Neural progenitor cell (in vitro differentiated cells): Measurements from ENCODE around the gene CDC42EP5. TPM values are rescaled to one million over a fixed set of nuclear protein-coding genes. Genes with fewer than 3 reads are reported as not detected.
A peak's percentile ranks its signal among the peaks of the same experiment; 100 is the strongest.

Experiments used
- DNase-seq: peaks from one replicate; pipeline ENCODE4 v3.0.0-alpha.2; 2016; ENCODE audit warnings: low spot score
- H2AFZ ChIP-seq: fragments of 200-600 bp; sonication (generic); replicated peaks from 2 replicates; pipeline ENCODE4 v1.6.1; 2016; ENCODE audit warnings: antibody characterized with exemption
- H3F3A ChIP-seq: fragments of 200-600 bp; sonication (generic); 2 replicates; pipeline ENCODE4 v1.6.1; 2016; ENCODE audit warnings: antibody characterized with exemption, low read depth
- H3K27ac ChIP-seq: fragments of 200-600 bp; sonication (generic); 2 replicates; pipeline ENCODE4 v1.5.1; 2016; ENCODE audit warnings: mild to moderate bottlenecking
- H3K27me3 ChIP-seq: fragments of 200-600 bp; sonication (generic); 2 replicates; pipeline ENCODE4 v1.6.1; 2016; ENCODE audit warnings: mild to moderate bottlenecking, moderate library complexity
- H3K36me3 ChIP-seq: fragments of 200-600 bp; sonication (generic); 2 replicates; pipeline ENCODE4 v1.5.1; 2016
- H3K4me1 ChIP-seq: fragments of 200-600 bp; sonication (generic); 2 replicates; pipeline ENCODE4 v1.6.1; 2016; ENCODE audit warnings: mixed run types
- H3K4me2 ChIP-seq: fragments of 200-600 bp; sonication (generic); 2 replicates; pipeline ENCODE4 v1.6.1; 2016
- H3K4me3 ChIP-seq: fragments of 200-600 bp; sonication (generic); 2 replicates; pipeline ENCODE4 v1.5.1; 2016
- H3K79me2 ChIP-seq: fragments of 200-600 bp; sonication (generic); 2 replicates; pipeline ENCODE4 v1.6.1; 2016; ENCODE audit warnings: low read depth
- H3K9ac ChIP-seq: fragments of 200-600 bp; sonication (generic); 2 replicates; pipeline ENCODE4 v1.6.1; 2016
- H3K9me3 ChIP-seq: fragments of 200-600 bp; sonication (generic); 2 replicates; pipeline ENCODE4 v1.5.1; 2016; ENCODE audit warnings: low read depth
- H4K20me1 ChIP-seq: fragments of 200-600 bp; sonication (generic); 2 replicates; pipeline ENCODE4 v1.6.1; 2016; ENCODE audit warnings: low read depth
- H3K27ac Mint-ChIP-seq: 3 replicates; pipeline ENCODE4 v1.8.0; 2021; ENCODE audit warnings: mixed read lengths
- H3K27me3 Mint-ChIP-seq: 2 replicates; pipeline ENCODE4 v1.8.0; 2022; ENCODE audit warnings: low read depth, mild to moderate bottlenecking, inconsistent platforms, moderate library complexity, mixed read lengths; ENCODE audit not compliant: insufficient read depth
- H3K36me3 Mint-ChIP-seq: 3 replicates; pipeline ENCODE4 v1.8.0; 2021; ENCODE audit warnings: mixed read lengths
- H3K4me1 Mint-ChIP-seq: 3 replicates; pipeline ENCODE4 v1.8.0; 2021; ENCODE audit warnings: mixed read lengths
- H3K4me3 Mint-ChIP-seq: 3 replicates; pipeline ENCODE4 v1.8.0; 2021; ENCODE audit warnings: mild to moderate bottlenecking, moderate library complexity, mixed read lengths
- H3K9me3 Mint-ChIP-seq: 3 replicates; pipeline ENCODE4 v1.8.0; 2020; ENCODE audit warnings: mixed read lengths
- CTCF ChIP-seq: fragments of 200-600 bp; sonication (generic); IDR thresholded peaks from 2 replicates; pipeline ENCODE4 v1.5.1; 2017; ENCODE audit warnings: antibody characterized with exemption, mild to moderate bottlenecking
- EZH2 ChIP-seq: fragments of 200-600 bp; sonication (generic); IDR thresholded peaks from 2 replicates; pipeline ENCODE4 v1.6.1; 2017; ENCODE audit warnings: antibody characterized with exemption, mild to moderate bottlenecking, moderate library complexity
- EZH2phosphoT487 ChIP-seq: fragments of 200-600 bp; sonication (generic); IDR thresholded peaks from 2 replicates; pipeline ENCODE4 v1.6.1; 2017; ENCODE audit warnings: antibody characterized with exemption
- total RNA-seq: library from RNA; depleted of rRNA; stranded (reverse); fragments of >200 nt; gene quantifications from 2 replicates; pipeline ENCODE4 v1.2.3, GENCODE V29; 2015; ENCODE audit warnings: low replicate concordance

The CDC42EP5 gene
- total RNA-seq, 1 donor from 2014 or later: not detected

GRCh38 chr19:54418930-54419800 is 53.9 kb downstream of the CDC42EP5 start:
- H3K27me3 ChIP-seq: peaks cover 9% of the 10 kb centered on the region
- H3K79me2 ChIP-seq: peaks cover 46% of the 10 kb centered on the region
- no peaks in the 10 kb centered on the region for H3K36me3 ChIP-seq
- H3K4me1 ChIP-seq: peaks cover 44% of the 10 kb centered on the region
- H4K20me1 ChIP-seq: peaks cover 30% of the 10 kb centered on the region
- no peak for TF ChIP-seq CTCF
- no peak for TF ChIP-seq EZH2
- no peak for TF ChIP-seq EZH2phosphoT487
- peaks cover 49% of the 10 kb centered on the region for H3F3A ChIP-seq
- H3K27ac ChIP-seq: peak overlapping the region; percentile 81
- no peaks in the 10 kb centered on the region for H3K9me3 ChIP-seq
- peaks cover 18% of the 10 kb centered on the region for H3K36me3 Mint-ChIP-seq
- peaks cover under 1% of the 10 kb centered on the region for H3K9me3 Mint-ChIP-seq
- H3K4me3 Mint-ChIP-seq: peak overlapping the region; percentile 78
- peak overlapping the region; percentile 99 for H3K4me2 ChIP-seq
- H3K4me1 Mint-ChIP-seq: peaks cover 51% of the 10 kb centered on the region
- H3K27me3 Mint-ChIP-seq: peaks cover 10% of the 10 kb centered on the region
- peak overlapping the region; percentile 70 for H3K27ac Mint-ChIP-seq
- H3K9ac ChIP-seq: no peak overlapping the region
- no peak overlapping the region for H2AFZ ChIP-seq
- H3K4me3 ChIP-seq: no peak overlapping the region
- DNase-seq: no peak

GRCh38 chr19:54418030-54418929 is 54.8 kb downstream of the CDC42EP5 start:
- peak overlapping the region; percentile 15 for H3K4me3 ChIP-seq
- H3K9me3 Mint-ChIP-seq: peaks cover 8% of the 10 kb centered on the region
- H4K20me1 ChIP-seq: peaks cover 30% of the 10 kb centered on the region
- no peak for TF ChIP-seq EZH2
- TF ChIP-seq CTCF: no peak
- no peak for TF ChIP-seq EZH2phosphoT487
- DNase-seq: peak; percentile 45
- H3K4me1 ChIP-seq: peaks cover 44% of the 10 kb centered on the region
- peak overlapping the region; percentile 81 for H3K27ac ChIP-seq
- peaks cover 11% of the 10 kb centered on the region for H3K27me3 ChIP-seq
- peak overlapping the region; percentile 85 for H3K4me3 Mint-ChIP-seq
- H3K4me2 ChIP-seq: peak overlapping the region; percentile 99
- peaks cover 16% of the 10 kb centered on the region for H3K36me3 Mint-ChIP-seq
- H3K27ac Mint-ChIP-seq: peak overlapping the region; percentile 85
- peaks cover 17% of the 10 kb centered on the region for H3K27me3 Mint-ChIP-seq
- peaks cover 46% of the 10 kb centered on the region for H3K79me2 ChIP-seq
- no peak overlapping the region for H3K9ac ChIP-seq
- H3K9me3 ChIP-seq: no peaks in the 10 kb centered on the region
- no peaks in the 10 kb centered on the region for H3K36me3 ChIP-seq
- H3K4me1 Mint-ChIP-seq: peaks cover 48% of the 10 kb centered on the region
- no peak overlapping the region for H2AFZ ChIP-seq
- H3F3A ChIP-seq: peaks cover 49% of the 10 kb centered on the region

- no peak for TF ChIP-seq CTCF
- no peak for TF ChIP-seq EZH2
- no peak for TF ChIP-seq EZH2phosphoT487
- Histone ChIP-seq H3K27ac (no peak overlapping the region), H3K4me2 (peak overlapping the region; percentile 99), H3K4me3 (peak overlapping the region; percentile 100), H2AFZ (no peak overlapping the region), H3K4me1 (peaks cover 41% of the 10 kb centered on the region), H3K9ac (no peak overlapping the region), H3K79me2 (peaks cover 46% of the 10 kb centered on the region), H4K20me1 (peaks cover 24% of the 10 kb centered on the region), H3K36me3 (no peaks in the 10 kb centered on the region), H3K27me3 (peaks cover 11% of the 10 kb centered on the region), H3K9me3 (no peaks in the 10 kb centered on the region), H3F3A (peaks cover 45% of the 10 kb centered on the region)
- Mint-ChIP-seq H3K27me3 (peaks cover 15% of the 10 kb centered on the region), H3K4me1 (peaks cover 42% of the 10 kb centered on the region), H3K4me3 (peak overlapping the region; percentile 85), H3K9me3 (peaks cover 8% of the 10 kb centered on the region), H3K27ac (peak overlapping the region; percentile 39), H3K36me3 (peaks cover 12% of the 10 kb centered on the region)
- DNase-seq: peak; percentile 34
Observed at GRCh38 chr19:54416695-54417491, 56.2 kb downstream of the CDC42EP5 start.
